SH-SY5Y (cell line): ENCODE measurements around the gene FOXN3.

Source experiments
- GATA2 ChIP-seq: IDR thresholded peaks from 2 replicates; pipeline ENCODE4 v1.6.1; 2011; ENCODE audit warnings: mild to moderate bottlenecking, low read depth, low read length
- GATA3 ChIP-seq: IDR thresholded peaks from 2 replicates; pipeline ENCODE4 v1.6.1; 2011; ENCODE audit warnings: low read depth, mild to moderate bottlenecking, low read length, moderate library complexity

DNA sequence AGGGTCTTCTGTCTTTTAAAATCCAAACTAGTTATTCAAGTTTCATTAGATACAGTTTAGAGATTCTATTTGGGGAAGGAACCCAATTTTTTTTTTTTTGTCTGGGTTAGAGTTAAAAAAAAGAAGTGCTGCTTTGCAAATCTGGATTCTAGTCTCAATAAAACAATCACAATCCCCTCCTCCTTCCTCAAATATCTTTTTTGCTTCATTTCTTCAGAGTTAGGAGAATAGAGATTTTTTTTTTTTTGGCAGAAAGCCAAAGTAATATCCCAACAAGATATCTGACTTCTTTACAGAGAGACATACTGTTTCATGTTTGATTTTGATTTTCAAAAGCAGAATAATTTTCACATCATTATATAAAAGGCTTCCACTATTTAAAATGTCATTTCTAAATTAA is 201.9 kb downstream of the FOXN3 start:
- no peak for TF ChIP-seq GATA3
- no peak for TF ChIP-seq GATA2
